Measurements from ENCODE around the gene IRAK2. TPM values are rescaled to one million over a fixed set of nuclear protein-coding genes. Genes with fewer than 3 reads are reported as not detected.
A peak's percentile ranks its signal among the peaks of the same experiment; 100 is the strongest.

Gene IRAK2
- total RNA-seq, 1 donor from 2014 or later = 4.7 TPM

DNA sequence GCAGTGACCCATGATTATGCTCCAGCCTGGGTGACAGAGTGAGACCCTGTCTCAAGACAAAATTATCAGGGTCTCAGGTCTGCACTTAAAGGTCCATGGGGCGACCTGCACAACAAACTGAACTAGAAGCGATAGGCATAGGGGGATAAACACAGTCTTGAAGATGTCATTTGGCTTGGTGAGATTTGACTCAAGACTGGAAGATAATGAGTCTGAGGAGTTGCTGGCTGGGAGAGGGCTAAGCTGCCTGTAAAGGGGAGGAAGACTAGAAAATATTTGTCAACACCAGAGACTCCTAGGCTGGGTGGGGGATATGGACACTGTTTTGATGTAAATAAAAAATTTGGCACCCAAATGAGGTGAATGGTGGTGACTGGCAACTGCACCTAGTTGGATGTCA is 108.3 kb downstream of the IRAK2 start:
- H3K4me3 ChIP-seq (ENCODE audit: low read depth, low read length) = no peak overlapping the region
- FAIRE-seq (no peak), DNase-seq (ENCODE audit: low read depth) (no peak)
- H3K27me3 ChIP-seq (ENCODE audit: control insufficient read depth, insufficient read depth, low read length) = no peaks in the 10 kb centered on the region
- peaks cover 3% of the 10 kb centered on the region for H3K36me3 ChIP-seq (ENCODE audit: control insufficient read depth, insufficient read depth, low read length)
- TF ChIP-seq, protein P1, sequence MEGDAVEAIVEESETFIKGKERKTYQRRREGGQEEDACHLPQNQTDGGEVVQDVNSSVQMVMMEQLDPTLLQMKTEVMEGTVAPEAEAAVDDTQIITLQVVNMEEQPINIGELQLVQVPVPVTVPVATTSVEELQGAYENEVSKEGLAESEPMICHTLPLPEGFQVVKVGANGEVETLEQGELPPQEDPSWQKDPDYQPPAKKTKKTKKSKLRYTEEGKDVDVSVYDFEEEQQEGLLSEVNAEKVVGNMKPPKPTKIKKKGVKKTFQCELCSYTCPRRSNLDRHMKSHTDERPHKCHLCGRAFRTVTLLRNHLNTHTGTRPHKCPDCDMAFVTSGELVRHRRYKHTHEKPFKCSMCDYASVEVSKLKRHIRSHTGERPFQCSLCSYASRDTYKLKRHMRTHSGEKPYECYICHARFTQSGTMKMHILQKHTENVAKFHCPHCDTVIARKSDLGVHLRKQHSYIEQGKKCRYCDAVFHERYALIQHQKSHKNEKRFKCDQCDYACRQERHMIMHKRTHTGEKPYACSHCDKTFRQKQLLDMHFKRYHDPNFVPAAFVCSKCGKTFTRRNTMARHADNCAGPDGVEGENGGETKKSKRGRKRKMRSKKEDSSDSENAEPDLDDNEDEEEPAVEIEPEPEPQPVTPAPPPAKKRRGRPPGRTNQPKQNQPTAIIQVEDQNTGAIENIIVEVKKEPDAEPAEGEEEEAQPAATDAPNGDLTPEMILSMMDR (IDR thresholded peaks at IDR 0.05; ENCODE audit: insufficient read depth, low read length, severe bottlenecking) = no peak

DNA sequence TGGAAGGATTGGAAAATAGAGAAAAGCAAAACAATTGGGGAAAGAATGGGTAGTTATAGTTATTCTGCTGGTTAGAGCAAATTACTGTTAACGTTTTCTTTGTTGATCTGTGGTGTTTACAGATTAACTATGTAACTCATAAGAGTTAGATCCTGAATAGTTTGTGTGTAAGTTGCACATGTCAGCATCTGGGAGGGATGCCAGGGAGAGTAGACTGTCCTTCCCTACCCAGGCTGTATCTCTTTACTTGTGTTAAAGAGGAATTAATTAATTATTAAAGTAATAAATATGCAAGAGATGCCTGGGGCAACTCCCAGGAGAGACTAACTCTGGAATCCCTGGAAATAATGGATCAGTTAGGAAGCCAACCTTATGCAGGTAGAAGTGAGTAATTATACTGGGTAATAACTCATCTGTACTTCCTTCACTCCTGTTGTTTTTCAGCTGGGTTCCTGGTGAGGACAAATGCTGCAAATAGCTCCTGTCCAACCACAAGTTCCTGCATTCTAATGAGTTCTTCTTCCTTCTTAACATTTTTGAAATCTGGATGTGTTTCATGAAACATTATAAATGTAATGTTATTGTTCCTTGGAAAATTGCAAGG is 109.1 kb downstream of the IRAK2 start:
- DNase-seq (ENCODE audit: low read depth) (no peak), FAIRE-seq (no peak)
- Histone ChIP-seq H3K36me3 (ENCODE audit: control insufficient read depth, insufficient read depth, low read length) (peaks cover 9% of the 10 kb centered on the region), H3K27me3 (ENCODE audit: control insufficient read depth, insufficient read depth, low read length) (no peaks in the 10 kb centered on the region), H3K4me3 (ENCODE audit: low read depth, low read length) (no peak overlapping the region)
- TF ChIP-seq, protein P1 (IDR thresholded peaks at IDR 0.05; ENCODE audit: insufficient read depth, low read length, severe bottlenecking) = no peak

DNA sequence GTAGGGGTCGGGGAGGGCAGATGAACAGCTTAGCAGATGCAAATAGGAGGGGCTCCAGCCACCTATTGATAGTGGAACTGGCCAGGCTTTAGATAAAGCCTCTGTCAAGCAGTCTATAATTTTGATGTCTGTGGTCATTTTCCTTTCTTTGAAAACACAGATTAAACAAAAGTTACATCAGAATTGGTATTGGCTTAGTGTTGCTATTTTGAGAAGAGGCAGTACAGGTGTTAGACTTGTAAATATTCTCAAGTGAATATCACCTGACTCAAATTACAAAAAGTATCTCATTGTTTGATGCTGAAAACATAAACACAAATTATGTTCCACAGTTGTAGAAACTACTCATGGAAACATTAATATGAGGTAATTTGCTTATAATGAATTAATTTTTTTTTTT is 109.9 kb downstream of the IRAK2 start:
- peaks cover 8% of the 10 kb centered on the region for H3K36me3 ChIP-seq (ENCODE audit: control insufficient read depth, insufficient read depth, low read length)
- no peak overlapping the region for H3K4me3 ChIP-seq (ENCODE audit: low read depth, low read length)
- no peak for DNase-seq (ENCODE audit: low read depth)
- FAIRE-seq = no peak
- no peaks in the 10 kb centered on the region for H3K27me3 ChIP-seq (ENCODE audit: control insufficient read depth, insufficient read depth, low read length)
- TF ChIP-seq, protein P1 (IDR thresholded peaks at IDR 0.05; ENCODE audit: insufficient read depth, low read length, severe bottlenecking) = no peak

DNA sequence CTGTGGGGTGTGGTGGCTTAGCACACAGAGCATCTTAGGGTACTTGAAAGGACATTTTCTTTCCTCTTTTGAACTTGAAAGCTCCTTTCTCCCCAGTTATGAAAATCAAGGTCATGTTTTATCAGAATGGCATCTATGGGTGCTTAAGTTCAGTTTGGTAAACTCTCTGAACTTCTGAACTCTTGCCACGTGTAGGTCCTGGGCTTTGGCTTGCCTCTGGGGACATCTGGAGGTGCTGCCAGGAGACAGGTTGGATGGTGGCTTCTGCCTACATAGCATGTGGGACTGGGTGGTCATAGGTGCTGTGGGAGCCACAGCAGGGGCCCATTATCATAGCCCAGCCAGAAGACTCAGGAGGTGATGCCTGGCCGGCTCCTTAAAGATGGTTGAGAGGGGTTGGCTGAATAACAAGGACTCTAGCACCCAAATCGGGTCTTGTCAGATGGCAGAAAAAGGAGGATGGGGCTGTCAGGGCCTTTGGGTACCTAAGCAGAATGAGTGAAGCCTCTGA is 112.5 kb downstream of the IRAK2 start:
- FAIRE-seq = peak; percentile 13
- Histone ChIP-seq H3K36me3 (ENCODE audit: control insufficient read depth, insufficient read depth, low read length) (peaks cover 14% of the 10 kb centered on the region), H3K27me3 (ENCODE audit: control insufficient read depth, insufficient read depth, low read length) (no peaks in the 10 kb centered on the region), H3K4me3 (ENCODE audit: low read depth, low read length) (no peak overlapping the region)
- TF ChIP-seq, protein P1 (IDR thresholded peaks at IDR 0.05; ENCODE audit: insufficient read depth, low read length, severe bottlenecking) = no peak
- DNase-seq (ENCODE audit: low read depth) = no peak

DNA sequence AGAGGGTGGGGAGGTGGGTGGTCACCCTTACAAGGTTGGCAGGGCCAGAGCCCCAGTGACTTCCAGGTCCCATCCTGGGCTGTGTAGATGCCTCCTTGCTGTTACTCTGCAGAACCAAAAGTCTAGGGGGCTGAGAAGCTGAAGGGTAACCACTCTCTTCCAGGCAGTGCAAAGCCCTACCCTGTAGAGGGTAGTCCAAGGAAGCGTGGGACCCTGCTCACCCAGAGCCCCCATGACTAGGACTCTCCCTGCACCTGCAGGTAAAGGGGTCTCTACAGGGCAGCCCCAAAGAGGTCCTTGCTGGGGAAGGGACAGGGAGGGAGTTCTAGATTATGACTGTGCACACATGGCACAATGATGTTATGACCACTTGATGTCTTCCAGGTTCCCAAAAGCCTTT is 113.8 kb downstream of the IRAK2 start:
- no peak overlapping the region for H3K4me3 ChIP-seq (ENCODE audit: low read depth, low read length)
- DNase-seq (ENCODE audit: low read depth) (no peak), FAIRE-seq (peak; percentile 73)
- TF ChIP-seq, protein P1 (IDR thresholded peaks at IDR 0.05; ENCODE audit: insufficient read depth, low read length, severe bottlenecking) = no peak
- no peaks in the 10 kb centered on the region for H3K27me3 ChIP-seq (ENCODE audit: control insufficient read depth, insufficient read depth, low read length)
- H3K36me3 ChIP-seq (ENCODE audit: control insufficient read depth, insufficient read depth, low read length) = peaks cover 14% of the 10 kb centered on the region

All from bronchial epithelial cell (primary cell).